Pancreas (tissue), 10 donors: Measurements from ENCODE around the gene MDH1. TPM values are rescaled to one million over a fixed set of nuclear protein-coding genes. Genes with fewer than 3 reads are reported as not detected.
"Not testable (repeated sequence)": the region's sequence is repeated elsewhere in the genome, so short reads cannot be mapped to it uniquely, and the experiment has no call there.

Experiments used
- ATAC-seq, 4 donors: fragments of 200-7000 bp; cut with Tn5 transposase; one replicate each; pipeline versions ENCODE4 v1.8.0 to v1.9.1; 2020; ENCODE audit warnings: mild to moderate bottlenecking in 4 of 4, moderate library complexity in 4 of 4
- DNase-seq, 6 donors: peaks; one replicate each; pipeline ENCODE4 v3.0.0-alpha.2; 2020
- FAIRE-seq: peaks from 2 replicates; lab custom pipeline; 2012; peaks lifted over from hg19 to GRCh38; lab: Jason Lieb, UNC
- H3K27ac ChIP-seq, 4 donors: fragments of 200-600 bp; sonication (generic); 1 replicate in 3 of 4; 2 replicates in 1 of 4; pipeline versions ENCODE4 v1.5.0 to v1.8.0; 2020
- H3K27me3 ChIP-seq, 4 donors: fragments of 200-600 bp; one replicate each; pipeline ENCODE4 v1.8.0; 2021
- H3K36me3 ChIP-seq, 3 donors: fragments of 200-600 bp; sonication (generic) in 1 of 3; one replicate each; pipeline versions ENCODE4 v1.5.0 to v1.8.0; 2020 to 2021
- H3K4me1 ChIP-seq, 3 donors: fragments of 200-600 bp; one replicate each; pipeline ENCODE4 v1.8.0; 2021
- H3K4me3 ChIP-seq, 4 donors: fragments of 200-600 bp; sonication (generic) in 2 of 4; one replicate each; pipeline versions ENCODE4 v1.5.0 to v1.8.0; 2020 to 2021
- H3K9me3 ChIP-seq, 4 donors: fragments of 200-600 bp; one replicate each; pipeline ENCODE4 v1.8.0; 2021
- CTCF ChIP-seq, 4 donors: fragments of 200-600 bp; sonication (generic) in 3 of 4; IDR thresholded peaks; one replicate each; pipeline versions ENCODE4 v1.5.0 to v1.8.0; 2021; ENCODE audit warnings: antibody characterized with exemption in 4 of 4
- WGBS, 2 donors: extraction: QIAGEN DNeasy Blood & Tissue Kit; methylation state at CpG; one replicate each; pipeline ENCODE4 v1.1.7; 2013; 5-methylcytosine and 5-hydroxymethylcytosine counted together
- intact Hi-C, 3 donors: fragments of 100-400 bp; cut with DNase I; formaldehyde crosslinking; loops; one replicate each; pipeline versions ENCODE4 v1.11.1 to v1.14.2; 2022
- polyA plus RNA-seq, 2 donors: library from polyadenylated mRNA; stranded (reverse); fragments of 200-250 nt; gene quantifications; one replicate each; pipeline ENCODE4 v1.2.3, GENCODE V29; 2013
- total RNA-seq, 6 donors: library from RNA; stranded (reverse); fragmentation: NEBNext Ultra II Directional in 4 of 6; extraction: Animal tissue kit (Norgen Biotek cat#: 25700) in 4 of 6; gene quantifications; one replicate each; pipeline versions ENCODE4 v1.2.1 to v1.2.4, GENCODE V29; 2021 to 2023
- donor health status: healthy with polysubstance abuse.
- donor health status: DM: no; HTN: no; CAD: no; lungs with moderate emphysema.
- donor health status: DM: no; HTN: no; CAD: no.
- donor health status: control.
- donor health status: control.
- donor health status: Bipolar disorder and iron deficiency.
- donor health status: DM: yes; HTN: yes; CAD: no.
- donor health status: DM: no; HTN: no; CAD: no.
- donor health status: DM: no; HTN: no; CAD: no.
- donor health status: DM: yes; HTN: yes; CAD: no.

MDH1 gene
- total and polyA plus RNA-seq, 8 donors = 35.4 to 104 (median 56.2) TPM

DNA sequence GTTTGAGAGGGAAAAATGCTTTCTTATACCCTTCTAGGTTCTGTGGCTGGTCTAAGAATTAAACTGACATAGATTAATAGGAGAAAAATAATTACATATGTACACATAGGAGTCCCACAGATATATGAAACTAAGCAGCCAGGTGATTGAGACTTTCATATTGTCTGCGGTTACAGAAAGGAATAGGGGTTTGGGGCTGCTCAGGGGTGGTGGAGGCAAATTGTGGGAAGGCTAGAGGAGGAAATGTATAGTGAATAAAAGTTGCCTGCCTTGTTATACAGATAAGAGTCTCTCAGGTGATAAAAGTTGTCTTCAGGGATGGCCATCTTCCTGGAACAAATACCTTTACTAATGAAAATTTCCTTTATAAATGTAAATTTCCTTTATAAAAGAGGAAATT is 28.6 kb downstream of the MDH1 start:
- Histone ChIP-seq H3K9me3 (no peaks in the 10 kb centered on the region), H3K4me3 (no peak overlapping the region), H3K27me3 (no peaks in the 10 kb centered on the region), H3K36me3 (no peaks in the 10 kb centered on the region), H3K27ac (no peak overlapping the region), H3K4me1 (no peaks in the 10 kb centered on the region)
- intact Hi-C loops = no loop called here
- FAIRE-seq = no peak
- no peak for ATAC-seq
- TF ChIP-seq CTCF (IDR thresholded peaks at IDR 0.05) = no peak
- DNase-seq = no peak
- 80 to 81% methylated on average over 1 of the region's 1 CpG for WGBS, 2 donors

DNA sequence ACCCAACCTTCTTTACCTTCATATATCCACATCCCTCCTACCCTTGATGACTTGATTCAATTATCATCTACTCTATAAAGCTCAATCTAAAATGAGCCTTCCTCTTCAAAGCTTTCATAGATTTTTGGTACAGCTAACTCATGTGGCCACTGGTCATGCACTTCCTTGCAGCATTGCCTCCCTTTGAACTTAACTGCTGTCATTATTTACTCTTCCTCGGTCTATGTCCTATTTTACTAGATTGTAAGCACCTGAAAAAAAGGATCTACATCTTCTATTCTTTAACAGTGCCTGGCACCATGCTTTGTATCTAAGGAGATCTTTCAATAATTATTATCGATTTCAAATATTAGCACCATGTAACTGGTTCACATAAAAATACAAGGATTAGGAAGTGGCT is 30.6 kb downstream of the MDH1 start:
- ATAC-seq = no peak
- intact Hi-C loops = no loop called here
- H3K4me3 ChIP-seq = no peak overlapping the region
- TF ChIP-seq CTCF (IDR thresholded peaks at IDR 0.05) = no peak
- 92% methylated on average over 2 of the region's 2 CpGs for WGBS, 2 donors
- FAIRE-seq = no peak
- no peaks in the 10 kb centered on the region for H3K36me3 ChIP-seq
- no peaks in the 10 kb centered on the region for H3K4me1 ChIP-seq
- H3K9me3 ChIP-seq = no peaks in the 10 kb centered on the region
- no peaks in the 10 kb centered on the region for H3K27me3 ChIP-seq
- DNase-seq = no peak
- no peak overlapping the region for H3K27ac ChIP-seq

DNA sequence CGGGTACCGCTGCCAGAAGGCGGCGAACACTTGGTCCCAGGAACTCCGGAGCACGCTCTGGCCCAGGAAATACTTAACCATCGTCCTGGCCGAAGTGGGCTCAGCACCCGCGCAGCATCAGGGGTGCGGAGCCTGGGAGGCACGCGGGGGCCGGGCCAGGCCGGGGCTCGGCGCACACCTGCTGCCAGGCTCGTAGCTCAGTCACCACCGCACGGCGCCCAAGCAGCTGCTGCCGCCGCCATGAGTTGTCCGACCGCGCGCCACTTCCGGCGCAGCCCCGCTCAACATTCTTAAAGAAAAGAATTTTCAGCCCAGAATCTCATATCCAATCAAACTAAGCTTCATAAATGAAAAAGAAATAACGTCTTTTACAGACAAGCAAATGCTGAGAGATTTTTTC is 34.0 kb downstream of the MDH1 start:
- 95 to 97% methylated on average over 28 to 31 of the region's 31 CpGs for WGBS, 2 donors
- H3K9me3 ChIP-seq = no peaks in the 10 kb centered on the region
- H3K27me3 ChIP-seq = no peaks in the 10 kb centered on the region
- H3K27ac ChIP-seq = no peak overlapping the region
- FAIRE-seq (no peak), ATAC-seq (no peak), DNase-seq (no peak)
- intact Hi-C loops = no loop called here
- no peaks in the 10 kb centered on the region for H3K36me3 ChIP-seq
- H3K4me3 ChIP-seq = no peak overlapping the region
- TF ChIP-seq CTCF (IDR thresholded peaks at IDR 0.05) = no peak
- H3K4me1 ChIP-seq = no peaks in the 10 kb centered on the region

DNA sequence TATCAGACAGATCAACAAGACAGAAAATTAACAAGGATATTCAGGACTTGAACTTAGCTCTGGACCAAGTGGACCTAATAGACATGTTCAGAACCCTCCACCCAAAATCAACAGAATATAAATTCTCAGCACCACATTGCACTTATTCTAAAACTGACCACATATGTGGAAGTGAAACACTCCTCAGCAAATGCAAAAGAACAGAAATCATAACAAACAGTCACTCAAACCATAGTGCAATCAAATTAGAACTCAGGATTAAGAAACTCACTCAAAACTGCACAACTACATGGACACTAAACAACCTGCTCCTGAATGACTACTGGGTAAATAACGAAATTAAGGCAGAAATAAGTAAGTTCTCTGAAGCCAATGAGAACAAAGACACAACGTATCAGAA is 35.0 kb downstream of the MDH1 start:
- not testable (repeated sequence) for H3K36me3 ChIP-seq
- 70 to 82% methylated on average over 2 of the region's 2 CpGs for whole genome bisulfite sequencing, 2 donors

DNA sequence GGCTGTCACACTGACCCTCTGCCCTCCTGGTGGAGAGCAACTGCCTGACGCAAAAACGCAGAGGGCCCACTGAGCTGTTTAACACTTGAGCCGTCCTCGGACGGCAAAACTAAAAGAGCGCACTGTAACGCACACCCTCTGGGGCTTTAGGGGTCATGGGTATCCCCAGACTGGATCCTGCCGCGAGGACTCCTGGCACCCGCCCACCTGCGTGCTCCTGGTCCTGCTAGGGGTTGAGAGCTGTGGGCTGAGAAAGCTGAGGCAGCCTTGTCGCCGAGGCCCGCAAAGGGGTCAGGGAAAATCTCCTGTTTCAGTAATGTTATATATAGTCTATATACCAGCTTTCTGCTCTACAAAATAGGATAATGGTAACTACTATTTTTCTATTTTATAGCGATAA is 39.1 kb downstream of the MDH1 start:
- H3K27me3 ChIP-seq = no peaks in the 10 kb centered on the region
- H3K27ac ChIP-seq = no peak overlapping the region
- H3K4me1 ChIP-seq = no peaks in the 10 kb centered on the region
- intact Hi-C loops = no loop called here
- H3K4me3 ChIP-seq = no peak overlapping the region
- WGBS, 2 donors = 93 to 96% methylated on average over 15 of the region's 15 CpGs
- no peaks in the 10 kb centered on the region for H3K9me3 ChIP-seq
- FAIRE-seq (no peak), ATAC-seq (no peak), DNase-seq (no peak)
- TF ChIP-seq CTCF (IDR thresholded peaks at IDR 0.05) = no peak
- no peaks in the 10 kb centered on the region for H3K36me3 ChIP-seq

More for the DNA sequence above, 35.0 kb downstream of the MDH1 start:
- intact Hi-C loops, FAIRE-seq, H3K4me3 ChIP-seq, H3K27me3 ChIP-seq, H3K4me1 ChIP-seq, DNase-seq, ATAC-seq, H3K27ac ChIP-seq, H3K9me3 ChIP-seq: not testable (repeated sequence)
